B cell (primary cell): ENCODE data around the gene APBA2. TPM values are rescaled to one million over a fixed set of nuclear protein-coding genes. Genes with fewer than 3 reads are reported as not detected.

ENCODE experiments used
- ATAC-seq: fragments of 200-7000 bp; cut with Tn5 transposase; one replicate; pipeline ENCODE4 v1.10.0; 2021; ENCODE audit warnings: low read depth, mild to moderate bottlenecking, moderate number of reproducible peaks, moderate library complexity
- CTCF ChIA-PET: fragments of 350-600 bp; sonication (Branson Sonifier 250); formaldehyde crosslinking; loops from one replicate; lab custom pipeline; 2021; ENCODE audit warnings: antibody characterized with exemption, inconsistent platforms; lab: Charles Lee
- POLR2A ChIA-PET: fragments of 350-600 bp; sonication (Branson Sonifier 250); formaldehyde crosslinking; loops from one replicate; lab custom pipeline; 2021; ENCODE audit warnings: antibody characterized with exemption; lab: Charles Lee
- DNase-seq: peaks from one replicate; pipeline ENCODE4 v3.0.0; 2013
- H2AFZ ChIP-seq: 2 replicates; pipeline ENCODE4 v1.6.1; 2012; ENCODE audit warnings: mild to moderate bottlenecking, low read depth, low read length; ENCODE audit not compliant: insufficient read depth, poor library complexity, severe bottlenecking
- H3K27ac ChIP-seq, 2 donors: 1 replicate in 1 of 2; 2 replicates in 1 of 2; pipeline ENCODE4 v1.5.1; 2012 to 2013; ENCODE audit warnings: low read length in 2 of 2, mild to moderate bottlenecking in 2 of 2, moderate library complexity in 1 of 2
- H3K27me3 ChIP-seq, 4 experiments: fragments of 200-600 bp in 1 of 4; sonication (generic) in 1 of 4; replicated peaks in 1 of 4; 1 replicate in 2 of 4; 2 replicates in 2 of 4; pipeline versions ENCODE4 v1.6.1 to v1.7.0; 2013 to 2016; ENCODE audit warnings: low read length in 3 of 4, mild to moderate bottlenecking in 2 of 4, mixed read lengths in 1 of 4, moderate library complexity in 1 of 4; ENCODE audit not compliant: insufficient read depth in 4 of 4, control insufficient read depth in 3 of 4; ENCODE audit errors: control extremely low read depth in 1 of 4
- H3K36me3 ChIP-seq, 2 experiments: replicated peaks in 1 of 2; 1 replicate in 1 of 2; 2 replicates in 1 of 2; pipeline versions ENCODE4 v1.6.1 to v1.7.1; 2013; ENCODE audit warnings: low read length in 1 of 2; ENCODE audit not compliant: insufficient read depth in 2 of 2, control insufficient read depth in 1 of 2; ENCODE audit errors: control extremely low read depth in 1 of 2, extremely low read depth in 1 of 2
- H3K4me1 ChIP-seq, 2 donors: fragments of 200-600 bp in 1 of 2; sonication (generic) in 1 of 2; 1 replicate in 1 of 2; 2 replicates in 1 of 2; pipeline versions ENCODE4 v1.5.1 to v1.6.1; 2013 to 2017; ENCODE audit warnings: low read length in 2 of 2; ENCODE audit not compliant: control insufficient read depth in 2 of 2, insufficient read depth in 2 of 2
- H3K4me2 ChIP-seq: replicated peaks from 2 replicates; pipeline ENCODE3; 2012; ENCODE audit warnings: mild to moderate bottlenecking, low read depth, low read length; ENCODE audit not compliant: poor library complexity, severe bottlenecking
- H3K4me3 ChIP-seq, 5 experiments: fragments of 200-600 bp in 1 of 5; sonication (generic) in 1 of 5; 1 replicate in 3 of 5; 2 replicates in 2 of 5; pipeline versions ENCODE4 v1.5.1 to v1.7.0; 2011 to 2016; ENCODE audit warnings: low read length in 4 of 5, mild to moderate bottlenecking in 4 of 5, low read depth in 2 of 5, control low read depth in 1 of 5, moderate library complexity in 1 of 5; ENCODE audit not compliant: insufficient read depth in 1 of 5; ENCODE audit errors: control extremely low read depth in 1 of 5, extremely low read depth in 1 of 5
- H3K79me2 ChIP-seq: fragments of 200-600 bp; sonication (generic); one replicate; pipeline ENCODE4 v1.6.0; 2016; ENCODE audit warnings: low read length; ENCODE audit not compliant: control insufficient read depth, insufficient read depth
- H3K9ac ChIP-seq: fragments of 200-600 bp; sonication (generic); 2 replicates; pipeline ENCODE4 v1.6.1; 2017; ENCODE audit warnings: mild to moderate bottlenecking, low read length, moderate library complexity
- H3K9me3 ChIP-seq, 3 donors: one replicate each; pipeline versions ENCODE4 v1.6.1 to v1.7.1; 2013; ENCODE audit warnings: low read length in 2 of 3; ENCODE audit not compliant: control insufficient read depth in 2 of 3, insufficient read depth in 1 of 3; ENCODE audit errors: control extremely low read depth in 1 of 3
- H4K20me1 ChIP-seq: 2 replicates; pipeline ENCODE4 v1.6.0; 2012; ENCODE audit warnings: mild to moderate bottlenecking, low read length; ENCODE audit not compliant: insufficient read depth, control insufficient read depth, poor library complexity, severe bottlenecking
- H3K27ac Mint-ChIP-seq: one replicate; pipeline ENCODE4 v1.8.0; 2021; ENCODE audit warnings: mixed read lengths
- H3K27me3 Mint-ChIP-seq: one replicate; pipeline ENCODE4 v1.8.0; 2021; ENCODE audit warnings: mixed read lengths
- H3K4me1 Mint-ChIP-seq: one replicate; pipeline ENCODE4 v1.8.0; 2021; ENCODE audit warnings: mixed read lengths
- H3K4me3 Mint-ChIP-seq: one replicate; pipeline ENCODE4 v1.8.0; 2021; ENCODE audit warnings: mixed read lengths
- H3K9me3 Mint-ChIP-seq: one replicate; pipeline ENCODE4 v1.8.0; 2022; ENCODE audit warnings: mixed read lengths; ENCODE audit not compliant: insufficient read depth
- CTCF ChIP-seq: fragments of 200-600 bp; IDR thresholded peaks from one replicate; pipeline ENCODE4 v1.8.0; 2022; ENCODE audit warnings: antibody characterized with exemption, mild to moderate bottlenecking
- EZH2 ChIP-seq: IDR thresholded peaks from 2 replicates; pipeline ENCODE4 v1.6.1; 2012; ENCODE audit warnings: borderline replicate concordance, low read depth, mild to moderate bottlenecking, moderate library complexity, low read length; ENCODE audit not compliant: insufficient read depth, poor library complexity, severe bottlenecking
- WGBS: methylation state at CpG from one replicate; pipeline ENCODE4 v1.1.5; 2013; ENCODE audit warnings: missing lambda C conversion rate; ENCODE audit not compliant: insufficient coverage; 5-methylcytosine and 5-hydroxymethylcytosine counted together
- intact Hi-C: fragments of 100-400 bp; cut with micrococcal nuclease; formaldehyde crosslinking; loops from one replicate; pipeline ENCODE4 v1.10.0; 2022
- polyA plus RNA-seq: library from polyadenylated mRNA; depleted of rRNA; stranded (reverse); fragments of >200 nt; gene quantifications from 2 replicates; pipeline ENCODE4 v1.2.3, GENCODE V29; 2012
- total RNA-seq, 2 donors: library from RNA; stranded (reverse); fragments of 120-200 nt in 1 of 2; gene quantifications; 1 replicate in 1 of 2; 2 replicates in 1 of 2; pipeline versions ENCODE4 v1.2.3 to v1.2.4, GENCODE V29; 2013 to 2022

The APBA2 gene
- total and polyA plus RNA-seq, 2 donors (not counting 1 experiment from before 2014, with no cell fraction given): 0.19 TPM; not detected in 1

GRCh38 chr15:29086001-29086400 lies 200.2 kb downstream of the APBA2 start:
- ChIA-PET CTCF (no interaction called here), POLR2A (no interaction called here)
- Histone ChIP-seq H3K79me2 (no peaks in the 10 kb centered on the region), H4K20me1 (no peaks in the 10 kb centered on the region), H3K9ac (no peak overlapping the region), H3K4me3 (no peak overlapping the region), H3K9me3 (peaks cover 0 to 7% (median 1%) of the 10 kb centered on the region in 3 donors), H3K4me1 (no peaks in the 10 kb centered on the region), H3K36me3 (no peaks in the 10 kb centered on the region), H3K4me2 (no peak overlapping the region), H2AFZ (no peak overlapping the region), H3K27ac (no peak overlapping the region), H3K27me3 (no peaks in the 10 kb centered on the region)
- intact Hi-C loops: no loop called here
- ATAC-seq (no peak), DNase-seq (no peak)
- no peak overlapping the region for H3K4me3 Mint-ChIP-seq
- WGBS: 86% methylated on average over 3 of the region's 5 CpGs
- no peak overlapping the region for H3K27ac Mint-ChIP-seq
- H3K27me3 Mint-ChIP-seq: peaks cover 3% of the 10 kb centered on the region
- TF ChIP-seq EZH2: no peak
- TF ChIP-seq CTCF: no peak
- no peaks in the 10 kb centered on the region for H3K9me3 Mint-ChIP-seq
- no peaks in the 10 kb centered on the region for H3K4me1 Mint-ChIP-seq

- H3K4me3 ChIP-seq: no peak overlapping the region
- DNase-seq (no peak), ATAC-seq (no peak)
- intact Hi-C loops: no loop called here
- no peaks in the 10 kb centered on the region for H3K27me3 ChIP-seq
- H3K4me1 Mint-ChIP-seq: no peaks in the 10 kb centered on the region
- H3K9me3 ChIP-seq: peaks cover 0 to 7% (median 1%) of the 10 kb centered on the region in 3 donors
- no peaks in the 10 kb centered on the region for H3K9me3 Mint-ChIP-seq
- no peaks in the 10 kb centered on the region for H3K4me1 ChIP-seq
- no peak overlapping the region for H3K27ac ChIP-seq
- H3K9ac ChIP-seq: no peak overlapping the region
- no peak for TF ChIP-seq CTCF
- TF ChIP-seq EZH2: no peak
- H2AFZ ChIP-seq: no peak overlapping the region
- H3K79me2 ChIP-seq: no peaks in the 10 kb centered on the region
- no peaks in the 10 kb centered on the region for H4K20me1 ChIP-seq
- no CpG with 5 or more reads among the region's 2 CpGs for whole genome bisulfite sequencing
- H3K27ac Mint-ChIP-seq: no peak overlapping the region
- no peak overlapping the region for H3K4me3 Mint-ChIP-seq
- H3K4me2 ChIP-seq: no peak overlapping the region
- no peaks in the 10 kb centered on the region for H3K36me3 ChIP-seq
- CTCF ChIA-PET: no interaction called here
- H3K27me3 Mint-ChIP-seq: peaks cover 3% of the 10 kb centered on the region
- POLR2A ChIA-PET: no interaction called here
Observed at GRCh38 chr15:29086891-29087290, 201.1 kb downstream of the APBA2 start.
